Nephron progenitor cell (in vitro differentiated cells): ENCODE data around the gene FIS1.
A peak's percentile ranks its signal among the peaks of the same experiment; 100 is the strongest.
"Not testable (repeated sequence)": the region's sequence is repeated elsewhere in the genome, so short reads cannot be mapped to it uniquely, and the experiment has no call there.

Experiments
- DNase-seq: peaks from one replicate; pipeline ENCODE4 v3.0.0; 2021
- H3K27ac Mint-ChIP-seq: 2 replicates; pipeline ENCODE4 v1.8.0; 2021; ENCODE audit warnings: mild to moderate bottlenecking, moderate library complexity, mixed read lengths
- H3K27me3 Mint-ChIP-seq: 2 replicates; pipeline ENCODE4 v1.8.0; 2021; ENCODE audit warnings: mild to moderate bottlenecking, low read depth, mixed read lengths; ENCODE audit not compliant: poor library complexity
- H3K36me3 Mint-ChIP-seq: 2 replicates; pipeline ENCODE4 v1.8.0; 2021; ENCODE audit warnings: low read depth, mixed read lengths
- H3K4me1 Mint-ChIP-seq: 2 replicates; pipeline ENCODE4 v1.8.0; 2021; ENCODE audit warnings: mixed read lengths
- H3K4me3 Mint-ChIP-seq: 2 replicates; pipeline ENCODE4 v1.8.0; 2021; ENCODE audit warnings: mild to moderate bottlenecking, moderate library complexity, mixed read lengths
- H3K9me3 Mint-ChIP-seq: 2 replicates; pipeline ENCODE4 v1.8.0; 2021; ENCODE audit warnings: mild to moderate bottlenecking, moderate library complexity, mixed read lengths
- TF ChIP-seq, protein P1 (sequence below): fragments of 200-600 bp; sonication (generic); IDR thresholded peaks from 2 replicates; pipeline ENCODE4 v1.5.0; 2021; ENCODE audit warnings: antibody characterized with exemption

Gene FIS1

GRCh38 chr7:101255796-101256195 is 10.9 kb upstream of the FIS1 start:
- Mint-ChIP-seq H3K9me3 (no peaks in the 10 kb centered on the region), H3K4me3 (no peak overlapping the region), H3K36me3 (peaks cover 6% of the 10 kb centered on the region), H3K4me1 (peaks cover 27% of the 10 kb centered on the region), H3K27me3 (peaks cover 30% of the 10 kb centered on the region), H3K27ac (no peak overlapping the region)
- no peak for DNase-seq
- TF ChIP-seq, protein P1, sequence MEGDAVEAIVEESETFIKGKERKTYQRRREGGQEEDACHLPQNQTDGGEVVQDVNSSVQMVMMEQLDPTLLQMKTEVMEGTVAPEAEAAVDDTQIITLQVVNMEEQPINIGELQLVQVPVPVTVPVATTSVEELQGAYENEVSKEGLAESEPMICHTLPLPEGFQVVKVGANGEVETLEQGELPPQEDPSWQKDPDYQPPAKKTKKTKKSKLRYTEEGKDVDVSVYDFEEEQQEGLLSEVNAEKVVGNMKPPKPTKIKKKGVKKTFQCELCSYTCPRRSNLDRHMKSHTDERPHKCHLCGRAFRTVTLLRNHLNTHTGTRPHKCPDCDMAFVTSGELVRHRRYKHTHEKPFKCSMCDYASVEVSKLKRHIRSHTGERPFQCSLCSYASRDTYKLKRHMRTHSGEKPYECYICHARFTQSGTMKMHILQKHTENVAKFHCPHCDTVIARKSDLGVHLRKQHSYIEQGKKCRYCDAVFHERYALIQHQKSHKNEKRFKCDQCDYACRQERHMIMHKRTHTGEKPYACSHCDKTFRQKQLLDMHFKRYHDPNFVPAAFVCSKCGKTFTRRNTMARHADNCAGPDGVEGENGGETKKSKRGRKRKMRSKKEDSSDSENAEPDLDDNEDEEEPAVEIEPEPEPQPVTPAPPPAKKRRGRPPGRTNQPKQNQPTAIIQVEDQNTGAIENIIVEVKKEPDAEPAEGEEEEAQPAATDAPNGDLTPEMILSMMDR: no peak

DNA sequence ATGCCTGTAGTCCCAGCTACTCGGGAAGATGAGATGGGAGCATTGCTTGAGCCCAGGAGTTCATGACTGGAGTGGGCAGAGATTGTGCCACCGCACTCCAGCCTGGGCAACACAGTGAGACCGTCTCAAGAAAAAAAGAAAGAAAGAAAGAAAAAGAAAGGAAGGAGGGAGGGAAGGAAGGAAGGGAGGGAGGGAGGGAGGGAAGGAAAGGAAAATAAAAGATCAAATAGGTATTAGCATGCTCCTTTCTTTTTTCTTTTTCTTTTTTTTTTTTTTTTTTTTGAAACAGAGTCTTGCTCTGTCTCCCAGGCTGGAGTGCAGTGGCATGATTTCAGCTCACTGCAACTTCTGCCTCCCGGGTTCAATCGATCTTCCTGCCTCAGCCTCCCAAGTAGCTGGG is 8.3 kb upstream of the FIS1 start:
- DNase-seq, H3K27ac Mint-ChIP-seq, H3K9me3 Mint-ChIP-seq, H3K4me3 Mint-ChIP-seq: not testable (repeated sequence)
- Mint-ChIP-seq H3K36me3 (peaks cover 13% of the 10 kb centered on the region), H3K27me3 (peaks cover 25% of the 10 kb centered on the region), H3K4me1 (peaks cover 36% of the 10 kb centered on the region)

GRCh38 chr7:101251871-101252659 is 7.2 kb upstream of the FIS1 start:
- Mint-ChIP-seq H3K36me3 (peaks cover 22% of the 10 kb centered on the region), H3K9me3 (no peaks in the 10 kb centered on the region), H3K4me3 (peak overlapping the region; percentile 99), H3K4me1 (peaks cover 37% of the 10 kb centered on the region), H3K27ac (peak overlapping the region; percentile 89), H3K27me3 (peaks cover 24% of the 10 kb centered on the region)
- TF ChIP-seq, protein P1: no peak
- DNase-seq: peak; percentile 99

- peaks cover 15% of the 10 kb centered on the region for H3K27me3 Mint-ChIP-seq
- peak overlapping the region; percentile 99 for H3K4me3 Mint-ChIP-seq
- H3K27ac Mint-ChIP-seq: no peak overlapping the region
- DNase-seq: no peak
- TF ChIP-seq, protein P1: no peak
- H3K36me3 Mint-ChIP-seq: peaks cover 28% of the 10 kb centered on the region
- peaks cover 44% of the 10 kb centered on the region for H3K4me1 Mint-ChIP-seq
- no peaks in the 10 kb centered on the region for H3K9me3 Mint-ChIP-seq
Measured at GRCh38 chr7:101250324-101250723, 5.4 kb upstream of the FIS1 start.

GRCh38 chr7:101248276-101248675 is 3.4 kb upstream of the FIS1 start:
- Mint-ChIP-seq H3K27me3 (peaks cover 7% of the 10 kb centered on the region), H3K36me3 (peaks cover 28% of the 10 kb centered on the region), H3K4me1 (peaks cover 57% of the 10 kb centered on the region), H3K9me3 (no peaks in the 10 kb centered on the region), H3K4me3 (no peak overlapping the region), H3K27ac (peak overlapping the region; percentile 24)
- TF ChIP-seq, protein P1: no peak
- no peak for DNase-seq

DNA sequence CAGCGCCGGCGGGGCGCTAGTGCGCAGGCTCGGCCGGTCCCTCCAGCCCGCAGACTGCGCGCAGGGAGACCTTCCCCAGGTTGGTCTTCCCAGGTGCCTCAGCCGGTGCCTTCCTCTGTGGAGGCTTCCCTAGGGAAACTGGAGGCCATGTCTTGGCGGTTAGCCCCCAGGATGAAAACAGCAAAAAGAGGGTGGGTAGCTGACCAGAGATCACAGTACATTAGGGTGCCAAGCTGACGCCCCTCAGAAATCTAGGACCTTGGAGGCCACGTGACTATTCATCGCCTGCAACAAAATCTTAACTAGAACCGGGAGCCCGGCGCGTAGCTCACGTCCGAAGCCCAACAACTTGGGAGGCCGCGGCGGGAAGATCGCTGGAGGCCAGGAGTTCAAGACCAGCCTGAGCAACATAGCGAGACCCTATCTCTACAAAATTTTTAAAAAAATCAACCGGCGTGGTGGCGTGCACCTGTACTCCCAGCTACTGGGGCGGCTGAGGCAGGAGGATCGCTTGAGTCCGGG is 327 bp upstream of the FIS1 start:
- no peaks in the 10 kb centered on the region for H3K9me3 Mint-ChIP-seq

More for the DNA sequence above, 327 bp upstream of the FIS1 start:
- peaks cover 3% of the 10 kb centered on the region for H3K27me3 Mint-ChIP-seq
- DNase-seq: no peak
- TF ChIP-seq, protein P1: no peak
- peak overlapping the region; percentile 97 for H3K4me3 Mint-ChIP-seq
- peaks cover 21% of the 10 kb centered on the region for H3K36me3 Mint-ChIP-seq
- H3K27ac Mint-ChIP-seq: peak overlapping the region; percentile 78
- H3K4me1 Mint-ChIP-seq: peaks cover 35% of the 10 kb centered on the region
